SK-N-SH (cell line): ENCODE measurements around the gene MED15. TPM values are rescaled to one million over a fixed set of nuclear protein-coding genes. Genes with fewer than 3 reads are reported as not detected.

ENCODE experiments used
- CTCF ChIA-PET: fragments of 300-600, 350-600 bp; formaldehyde crosslinking; extraction: SDS; loops from one replicate; lab custom pipeline; 2021; lab: Yijun Ruan, JAX
- POLR2A ChIA-PET: fragments of 350-600 bp; sonication (Branson Sonifier 250); formaldehyde crosslinking; extraction: SDS; loops from one replicate; lab custom pipeline; 2020; ENCODE audit warnings: antibody characterized with exemption, inconsistent platforms; lab: Yijun Ruan, JAX
- DNase-seq: peaks from one replicate; pipeline ENCODE4 v3.0.0; 2012
- H2AFZ ChIP-seq: fragments of 200-600 bp; sonication (generic); 2 replicates; pipeline ENCODE4 v1.8.1; 2016; ENCODE audit warnings: antibody characterized with exemption, mild to moderate bottlenecking, low read depth
- H3F3A ChIP-seq: fragments of 200-600 bp; sonication (generic); replicated peaks from 2 replicates; pipeline ENCODE3; 2016; ENCODE audit warnings: antibody characterized with exemption, mild to moderate bottlenecking; ENCODE audit not compliant: insufficient read depth
- H3K27ac ChIP-seq, 2 experiments: fragments of 200-500 bp in 1 of 2; fragments of 200-600 bp in 1 of 2; sonication (Bioruptor generic) in 1 of 2; sonication (generic), shearing (Covaris generic) in 1 of 2; 2 replicates each; pipeline versions ENCODE4 v1.5.1 to v1.6.1; 2014 to 2016; ENCODE audit warnings: low read depth in 2 of 2, inconsistent platforms in 1 of 2, low read length in 1 of 2, mild to moderate bottlenecking in 1 of 2, mixed read lengths in 1 of 2
- H3K27me3 ChIP-seq: fragments of 200-600 bp; sonication (generic), shearing (Covaris generic); 2 replicates; pipeline ENCODE4 v1.6.1; 2016; ENCODE audit warnings: mixed run types; ENCODE audit not compliant: insufficient read depth
- H3K36me3 ChIP-seq, 2 experiments: fragments of 200-500 bp in 1 of 2; fragments of 200-600 bp in 1 of 2; sonication (Bioruptor generic) in 1 of 2; sonication (generic) in 1 of 2; replicated peaks in 1 of 2; 2 replicates each; pipeline versions ENCODE3 to v1.5.1; 2014 to 2016; ENCODE audit warnings: low read length in 1 of 2, mild to moderate bottlenecking in 1 of 2; ENCODE audit not compliant: insufficient read depth in 2 of 2, control insufficient read depth in 1 of 2
- H3K4me1 ChIP-seq, 2 experiments: fragments of 200-500 bp in 1 of 2; fragments of 200-600 bp in 1 of 2; sonication (Bioruptor generic) in 1 of 2; sonication (generic), shearing (Covaris generic) in 1 of 2; 2 replicates each; pipeline versions ENCODE4 v1.5.1 to v1.6.1; 2014 to 2016; ENCODE audit warnings: low read depth in 1 of 2, low read length in 1 of 2, mixed run types in 1 of 2; ENCODE audit not compliant: insufficient read depth in 2 of 2, control insufficient read depth in 1 of 2
- H3K4me2 ChIP-seq: fragments of 200-600 bp; sonication (generic), shearing (Covaris generic); 2 replicates; pipeline ENCODE4 v1.6.1; 2017; ENCODE audit warnings: mixed run types
- H3K4me3 ChIP-seq, 2 experiments: fragments of 200-500 bp in 1 of 2; fragments of 200-600 bp in 1 of 2; sonication (Bioruptor generic) in 1 of 2; sonication (generic), shearing (Covaris generic) in 1 of 2; 2 replicates each; pipeline versions ENCODE4 v1.5.1 to v1.8.1; 2014 to 2016; ENCODE audit warnings: low read depth in 2 of 2, inconsistent platforms in 1 of 2, low read length in 1 of 2, mild to moderate bottlenecking in 1 of 2, mixed read lengths in 1 of 2, moderate library complexity in 1 of 2
- H3K79me2 ChIP-seq: fragments of 200-600 bp; sonication (generic); 2 replicates; pipeline ENCODE4 v1.8.1; 2017; ENCODE audit warnings: mild to moderate bottlenecking; ENCODE audit not compliant: insufficient read depth
- H3K9ac ChIP-seq: fragments of 200-600 bp; sonication (generic); 2 replicates; pipeline ENCODE4 v1.6.1; 2017; ENCODE audit warnings: mixed run types
- H3K9me2 ChIP-seq: fragments of 200-600 bp; sonication (generic); 2 replicates; pipeline ENCODE4 v1.6.1; 2017; ENCODE audit warnings: mixed run types
- H3K9me3 ChIP-seq: fragments of 200-600 bp; sonication (generic); 2 replicates; pipeline ENCODE4 v1.6.1; 2017; ENCODE audit warnings: mixed run types, mild to moderate bottlenecking, moderate library complexity
- H4K20me1 ChIP-seq: fragments of 200-600 bp; sonication (generic); 2 replicates; pipeline ENCODE4 v1.6.1; 2017; ENCODE audit warnings: mild to moderate bottlenecking, mixed run types; ENCODE audit not compliant: insufficient read depth
- EP300 ChIP-seq, 2 experiments: IDR thresholded peaks; 2 replicates each; pipeline versions ENCODE4 v1.4.0 to v1.6.1; 2012; ENCODE audit warnings: borderline replicate concordance in 1 of 2, low read depth in 1 of 2, low read length in 1 of 2
- EZH2phosphoT487 ChIP-seq: fragments of 200-600 bp; sonication (generic); IDR thresholded peaks from 2 replicates; pipeline ENCODE4 v1.6.1; 2017; ENCODE audit warnings: low read depth, mixed run types, mild to moderate bottlenecking, antibody characterized with exemption, moderate library complexity, borderline replicate concordance
- GABPA ChIP-seq: IDR thresholded peaks from 2 replicates; pipeline ENCODE4 v1.4.0; 2012; ENCODE audit warnings: low read depth, mild to moderate bottlenecking
- GATA2 ChIP-seq: sonication (generic); formaldehyde crosslinking; IDR thresholded peaks from 2 replicates; pipeline ENCODE4 v1.5.0; 2020; ENCODE audit warnings: mild to moderate bottlenecking, missing genetic modification reagents
- JUND ChIP-seq: IDR thresholded peaks from 2 replicates; pipeline ENCODE4 v1.4.0; 2012
- MAX ChIP-seq: IDR thresholded peaks from 2 replicates; pipeline ENCODE4 v1.4.0; 2012; ENCODE audit warnings: low read depth
- MEF2A ChIP-seq: IDR thresholded peaks from 2 replicates; pipeline ENCODE4 v1.4.0; 2012; ENCODE audit warnings: low read depth, borderline replicate concordance
- MXI1 ChIP-seq: IDR thresholded peaks from 2 replicates; pipeline ENCODE4 v1.6.1; 2012; ENCODE audit warnings: mild to moderate bottlenecking, low read depth, low read length, improper control_type of control experiment
- NRF1 ChIP-seq: IDR thresholded peaks from 2 replicates; pipeline ENCODE4 v1.6.1; 2012; ENCODE audit warnings: low read depth, mild to moderate bottlenecking, low read length
- RXRA ChIP-seq: IDR thresholded peaks from 2 replicates; pipeline ENCODE4 v1.4.0; 2012; ENCODE audit warnings: low read depth, mild to moderate bottlenecking, borderline replicate concordance
- TAF1 ChIP-seq: IDR thresholded peaks from 2 replicates; pipeline ENCODE4 v1.6.1; 2012; ENCODE audit warnings: low read depth, mild to moderate bottlenecking, low read length, moderate library complexity, borderline replicate concordance
- TEAD4 ChIP-seq: IDR thresholded peaks from 2 replicates; pipeline ENCODE4 v1.4.0; 2012; ENCODE audit warnings: mild to moderate bottlenecking, borderline replicate concordance; ENCODE audit not compliant: insufficient read depth
- USF1 ChIP-seq: IDR thresholded peaks from 2 replicates; pipeline ENCODE4 v1.4.0; 2012; ENCODE audit warnings: low read depth, borderline replicate concordance
- USF2 ChIP-seq: fragments of 150-350 bp; IDR thresholded peaks from 2 replicates; pipeline ENCODE4 v1.6.1; 2017; ENCODE audit warnings: antibody characterized with exemption, low read length, low read depth, borderline replicate concordance
- ZBTB33 ChIP-seq: IDR thresholded peaks from 2 replicates; pipeline ENCODE4 v1.4.0; 2012; ENCODE audit warnings: low read depth, borderline replicate concordance
- WGBS: methylation state at CpG from one replicate; pipeline ENCODE4 v1.1.6; 2017; ENCODE audit warnings: low lambda C conversion rate; 5-methylcytosine and 5-hydroxymethylcytosine counted together
- polyA plus RNA-seq, 3 experiments: library from polyadenylated mRNA; depleted of rRNA; stranded (reverse); fragments of >200 nt; gene quantifications; 2 replicates each; pipeline ENCODE4 v1.2.3, GENCODE V29; 2012

Gene MED15
- polyA plus RNA-seq, 1 of the 3 experiments (the other 2 are of a cell fraction), result 45.1 TPM

- 92% methylated on average over 10 of the region's 14 CpGs for WGBS
Observed at GRCh38 chr22:20554824-20555223, 47.4 kb downstream of the MED15 start.

GRCh38 chr22:20558534-20558933 lies 51.1 kb downstream of the MED15 start:
- peaks cover 95% of the 10 kb centered on the region for H3K79me2 ChIP-seq
- peaks cover 62 to 80% of the 10 kb centered on the region in 2 experiments for H3K36me3 ChIP-seq
- no peak for DNase-seq
- ChIA-PET CTCF (interaction anchor here (0.6 to 1.3 kb wide), 3 partner anchors 13 to 183 kb away, joined by 3 to 5 read pairs (median 3); no protein-coding TSS in a partner anchor), POLR2A (no interaction called here)
- H3K9ac ChIP-seq, result no peak overlapping the region
- WGBS, result 100% methylated on average over 2 of the region's 2 CpGs
- no peaks in the 10 kb centered on the region for H3K27me3 ChIP-seq
- H4K20me1 ChIP-seq, result peaks cover 21% of the 10 kb centered on the region; the same call in 1 of the 2 replicates
- no peak overlapping the region for H3K27ac ChIP-seq
- no peak overlapping the region for H3K4me2 ChIP-seq
- no peaks in the 10 kb centered on the region for H3K9me2 ChIP-seq
- H3K9me3 ChIP-seq, result no peaks in the 10 kb centered on the region
- TF ChIP-seq USF2 (no peak), USF1 (no peak), ZBTB33 (no peak), MXI1 (no peak), NRF1 (no peak), MEF2A (no peak), RXRA (no peak), EZH2phosphoT487 (no peak), TEAD4 (no peak), TAF1 (no peak), GATA2 (no peak), MAX (no peak), EP300 (IDR thresholded peaks at IDR 0.05; ENCODE audit: borderline replicate concordance in 1 of 2, low read depth in 1 of 2, low read length in 1 of 2) (no peak), GABPA (no peak)
- no peak overlapping the region for H2AFZ ChIP-seq
- H3K4me3 ChIP-seq, result no peak overlapping the region; a peak in 1 of 4 replicates
- peaks cover 8% of the 10 kb centered on the region for H3F3A ChIP-seq
- no peaks in the 10 kb centered on the region for H3K4me1 ChIP-seq

More at GRCh38 chr22:20554824-20555223, 47.4 kb downstream of the MED15 start:
- Histone ChIP-seq H3K27me3 (no peaks in the 10 kb centered on the region), H3K36me3 (peaks cover 69 to 71% of the 10 kb centered on the region in 2 experiments), H3K4me3 (no peak overlapping the region), H3K4me2 (no peak overlapping the region), H3K79me2 (peaks cover 100% of the 10 kb centered on the region), H3K9ac (no peak overlapping the region), H3K9me2 (no peaks in the 10 kb centered on the region), H3K4me1 (peaks cover 16 to 30% of the 10 kb centered on the region in 2 experiments; a peak in 3 of 4 replicates), H3F3A (peaks cover 6% of the 10 kb centered on the region), H3K27ac (no peak overlapping the region), H4K20me1 (peaks cover 48% of the 10 kb centered on the region), H2AFZ (no peak overlapping the region), H3K9me3 (no peaks in the 10 kb centered on the region)
- CTCF ChIA-PET, result interaction anchor here (9.6 kb wide), 1 partner anchor 11 kb away, joined by 103 read pairs; no protein-coding TSS in a partner anchor
- no peak for TF ChIP-seq JUND
- no peak for DNase-seq
- POLR2A ChIA-PET, result no interaction called here
